K562 (cell line): ENCODE data around the gene XIRP1. TPM values are rescaled to one million over a fixed set of nuclear protein-coding genes. Genes with fewer than 3 reads are reported as not detected.

ENCODE experiments used
- ARID1B ChIP-seq: fragments of 450-650 bp; IDR thresholded peaks from 2 replicates; pipeline ENCODE4 v1.6.1; 2016; ENCODE audit warnings: antibody characterized with exemption, mild to moderate bottlenecking, inconsistent platforms
- CAMTA2 ChIP-seq: fragments of 250-450 bp; sonication (Bioruptor Pico); conservative IDR thresholded peaks from 2 replicates; pipeline ENCODE4 v1.5.1; 2022
- CBFA2T3 ChIP-seq: fragments of 450-650 bp; IDR thresholded peaks from 2 replicates; pipeline ENCODE4 v1.6.1; 2017
- CBX2 ChIP-seq: fragments of 200-600 bp; sonication (generic); IDR thresholded peaks from one replicate; pipeline ENCODE4 v1.6.1; 2012; ENCODE audit warnings: mild to moderate bottlenecking, low read length, inconsistent platforms; ENCODE audit not compliant: insufficient read depth, poor library complexity, severe bottlenecking
- EP400 ChIP-seq: fragments of 450-650 bp; IDR thresholded peaks from 2 replicates; pipeline ENCODE4 v1.6.1; 2017; ENCODE audit warnings: antibody characterized with exemption, mild to moderate bottlenecking, moderate library complexity
- FOS ChIP-seq: IDR thresholded peaks from 3 replicates; pipeline ENCODE4 v1.6.1; 2011; ENCODE audit not compliant: insufficient read length; ENCODE audit errors: extremely low read depth
- FOXJ2 ChIP-seq: fragments of 200-800 bp; sonication (Bioruptor generic); IDR thresholded peaks from 2 replicates; pipeline ENCODE4 v1.6.1; 2016; ENCODE audit warnings: missing genetic modification characterization, missing compliant biosample characterization
- HCFC1 ChIP-seq: IDR thresholded peaks from 2 replicates; pipeline ENCODE4 v1.6.1; 2012; ENCODE audit warnings: low read depth, low read length, improper control_type of control experiment
- ILF3 ChIP-seq: fragments of 450-650 bp; IDR thresholded peaks from 2 replicates; pipeline ENCODE4 v1.6.1; 2018; ENCODE audit warnings: antibody characterized with exemption, mild to moderate bottlenecking, moderate library complexity, borderline replicate concordance
- MYNN ChIP-seq, 2 experiments: sonication (generic); formaldehyde crosslinking in 1 of 2; IDR thresholded peaks; 2 replicates each; pipeline versions ENCODE4 v1.5.0 to v1.6.1; 2016 to 2020; ENCODE audit warnings: antibody characterized with exemption in 1 of 2, missing genetic modification reagents in 1 of 2
- PCBP2 ChIP-seq: fragments of 200-400 bp; formaldehyde crosslinking; IDR thresholded peaks from 2 replicates; pipeline ENCODE4 v1.6.1; 2018; ENCODE audit warnings: low read length, low read depth, mild to moderate bottlenecking, moderate library complexity; ENCODE audit not compliant: poor library complexity, severe bottlenecking
- PPARD ChIP-seq: fragments of 250-450 bp; sonication (Bioruptor Pico); IDR thresholded peaks from 2 replicates; pipeline ENCODE4 v1.8.0; 2022; ENCODE audit warnings: inconsistent platforms, mild to moderate bottlenecking, moderate library complexity
- RFX1 ChIP-seq: fragments of 450-650 bp; IDR thresholded peaks from 2 replicates; pipeline ENCODE4 v1.6.1; 2016; ENCODE audit warnings: mild to moderate bottlenecking, moderate library complexity
- TAF7 ChIP-seq: fragments of 450-650 bp; IDR thresholded peaks from 2 replicates; pipeline ENCODE4 v1.6.1; 2016; ENCODE audit warnings: missing genetic modification characterization, missing compliant biosample characterization
- TEAD2 ChIP-seq: fragments of 450-650 bp; IDR thresholded peaks from 2 replicates; pipeline ENCODE4 v1.6.1; 2016; ENCODE audit warnings: missing genetic modification characterization, control low read depth, missing compliant biosample characterization
- THRAP3 ChIP-seq: fragments of 450-650 bp; IDR thresholded peaks from 2 replicates; pipeline ENCODE4 v1.6.1; 2016; ENCODE audit warnings: mild to moderate bottlenecking, inconsistent platforms, borderline replicate concordance
- XRCC5 ChIP-seq: fragments of 200-400 bp; formaldehyde crosslinking; IDR thresholded peaks from 2 replicates; pipeline ENCODE4 v1.6.1; 2017; ENCODE audit warnings: low read depth, mild to moderate bottlenecking, low read length
- ZNF121 ChIP-seq: sonication (generic); formaldehyde crosslinking; conservative IDR thresholded peaks from 2 replicates; pipeline ENCODE4 v1.8.0; 2022; ENCODE audit warnings: missing genetic modification reagents
- ZNF408 ChIP-seq: fragments of 250-450 bp; sonication (Bioruptor Pico); IDR thresholded peaks from 2 replicates; pipeline ENCODE4 v1.4.0; 2020; ENCODE audit warnings: low read depth, mild to moderate bottlenecking, moderate library complexity
- polyA plus RNA-seq, 8 experiments: library from polyadenylated mRNA; depleted of rRNA in 4 of 8; stranded (reverse) in 5 of 8; unstranded in 3 of 8; fragments of >200 nt; fragmentation: Nextera tagmentation in 2 of 8; fragmentation: Illumina TruSeq in 1 of 8; extraction: Ambion mirVana in 2 of 8; extraction: Trizol in 1 of 8; gene quantifications; 2 replicates each; pipeline versions ENCODE4 v1.2.1 to v1.2.3, GENCODE V29; 2011 to 2014; ENCODE audit warnings: inconsistent platforms in 1 of 8, missing spikeins in 1 of 8
- total RNA-seq, 7 experiments: library from RNA; depleted of rRNA in 6 of 7; stranded (reverse); fragments of >200 nt in 6 of 7; fragmentation: Illumina TruSeq in 2 of 7; extraction: Trizol in 2 of 7; gene quantifications; 2 replicates each; pipeline versions ENCODE4 v1.2.1 to v1.2.3, GENCODE V29; 2011 to 2021; ENCODE audit warnings: low replicate concordance in 1 of 7
- TF ChIP-seq, protein P1 (sequence below), 2 experiments: fragments of 450-650 bp in 1 of 2; sonication (generic) in 1 of 2; formaldehyde crosslinking in 1 of 2; IDR thresholded peaks in 1 of 2; conservative IDR thresholded peaks in 1 of 2; 2 replicates each; pipeline versions ENCODE4 v1.6.1 to v1.8.1; 2016 to 2023; ENCODE audit warnings: mild to moderate bottlenecking in 2 of 2, moderate library complexity in 2 of 2, inconsistent platforms in 1 of 2, missing genetic modification reagents in 1 of 2
- TF ChIP-seq, protein P2 (sequence below): fragments of 250-450 bp; sonication (Bioruptor Pico); IDR thresholded peaks from 2 replicates; pipeline ENCODE4 v1.8.0; 2021; ENCODE audit warnings: mild to moderate bottlenecking, moderate library complexity
- TF ChIP-seq, protein P3 (sequence below), 2 experiments: IDR thresholded peaks in 1 of 2; conservative IDR thresholded peaks in 1 of 2; 2 replicates each; pipeline ENCODE4 v1.6.1; 2016; ENCODE audit warnings: low read depth in 2 of 2, mild to moderate bottlenecking in 1 of 2, missing compliant biosample characterization in 1 of 2, missing genetic modification characterization in 1 of 2, moderate library complexity in 1 of 2

The XIRP1 gene
- total and polyA plus RNA-seq, 9 of the 15 experiments (the other 6 are each of a cell fraction or from before 2014, with no cell fraction given): 0.03 to 0.27 (median 0.08) TPM; not detected in 3

DNA sequence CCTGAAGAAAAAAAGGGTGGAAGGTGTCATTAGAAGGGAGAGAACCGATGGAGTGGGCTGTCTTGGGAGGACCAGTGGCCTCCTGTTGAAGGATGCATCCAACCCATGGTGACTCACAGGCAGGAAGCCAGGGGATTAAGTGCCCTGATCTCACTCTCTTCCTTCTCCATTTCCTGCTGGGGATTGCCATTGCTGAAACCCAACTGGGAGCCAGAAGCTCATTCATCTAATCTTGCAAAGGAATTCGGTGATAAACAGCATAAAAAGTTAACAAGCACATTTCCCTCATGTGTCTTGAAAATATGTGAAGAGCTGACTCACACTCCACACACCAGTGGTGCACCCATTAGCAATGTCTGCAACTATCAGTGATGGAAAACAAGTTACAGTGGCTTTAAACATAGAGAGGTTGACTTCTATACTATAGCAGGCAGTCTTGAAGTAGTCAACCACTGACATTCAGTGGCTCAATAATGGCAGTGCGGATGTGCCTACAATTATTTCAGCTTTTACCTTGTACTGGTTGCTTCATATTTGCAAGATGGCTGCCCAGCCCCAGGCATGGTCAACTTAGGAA is 26.2 kb downstream of the XIRP1 start (continued):
- TF ChIP-seq FOS (no peak), THRAP3 (no peak), TAF7 (tag) (no peak), ARID1B (peak; percentile 71), HCFC1 (peak; percentile 10; the same call in 1 of the 2 replicates), TEAD2 (tag) (no peak), CAMTA2 (no peak), ZNF121 (CRISPR knock-in tag) (no peak), ILF3 (no peak), ZNF408 (CRISPR knock-in tag) (no peak), RFX1 (no peak), PPARD (CRISPR knock-in tag) (no peak), MYNN (IDR thresholded peaks at IDR 0.05) (peak; percentile 24; the same call in 1 of the 2 replicates), MYNN (CRISPR knock-in tag; IDR thresholded peaks at IDR 0.05) (no peak), PCBP2 (no peak), CBX2 (no peak), CBFA2T3 (no peak), XRCC5 (no peak), EP400 (0 out of 2 replicates have a peak, but pooled peaks have one; percentile 22), FOXJ2 (tag) (no peak)
- TF ChIP-seq, protein P1, sequence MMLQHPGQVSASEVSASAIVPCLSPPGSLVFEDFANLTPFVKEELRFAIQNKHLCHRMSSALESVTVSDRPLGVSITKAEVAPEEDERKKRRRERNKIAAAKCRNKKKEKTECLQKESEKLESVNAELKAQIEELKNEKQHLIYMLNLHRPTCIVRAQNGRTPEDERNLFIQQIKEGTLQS (IDR thresholded peaks at IDR 0.05): peak; percentile 93
- TF ChIP-seq, protein P1 (CRISPR knock-in tag; conservative IDR thresholded peaks at IDR 0.05): no peak
- TF ChIP-seq, protein P2, sequence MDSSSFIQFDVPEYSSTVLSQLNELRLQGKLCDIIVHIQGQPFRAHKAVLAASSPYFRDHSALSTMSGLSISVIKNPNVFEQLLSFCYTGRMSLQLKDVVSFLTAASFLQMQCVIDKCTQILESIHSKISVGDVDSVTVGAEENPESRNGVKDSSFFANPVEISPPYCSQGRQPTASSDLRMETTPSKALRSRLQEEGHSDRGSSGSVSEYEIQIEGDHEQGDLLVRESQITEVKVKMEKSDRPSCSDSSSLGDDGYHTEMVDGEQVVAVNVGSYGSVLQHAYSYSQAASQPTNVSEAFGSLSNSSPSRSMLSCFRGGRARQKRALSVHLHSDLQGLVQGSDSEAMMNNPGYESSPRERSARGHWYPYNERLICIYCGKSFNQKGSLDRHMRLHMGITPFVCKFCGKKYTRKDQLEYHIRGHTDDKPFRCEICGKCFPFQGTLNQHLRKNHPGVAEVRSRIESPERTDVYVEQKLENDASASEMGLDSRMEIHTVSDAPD: no peak
- TF ChIP-seq, protein P3, sequence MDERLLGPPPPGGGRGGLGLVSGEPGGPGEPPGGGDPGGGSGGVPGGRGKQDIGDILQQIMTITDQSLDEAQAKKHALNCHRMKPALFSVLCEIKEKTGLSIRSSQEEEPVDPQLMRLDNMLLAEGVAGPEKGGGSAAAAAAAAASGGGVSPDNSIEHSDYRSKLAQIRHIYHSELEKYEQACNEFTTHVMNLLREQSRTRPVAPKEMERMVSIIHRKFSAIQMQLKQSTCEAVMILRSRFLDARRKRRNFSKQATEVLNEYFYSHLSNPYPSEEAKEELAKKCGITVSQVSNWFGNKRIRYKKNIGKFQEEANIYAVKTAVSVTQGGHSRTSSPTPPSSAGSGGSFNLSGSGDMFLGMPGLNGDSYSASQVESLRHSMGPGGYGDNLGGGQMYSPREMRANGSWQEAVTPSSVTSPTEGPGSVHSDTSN (CRISPR knock-in tag; IDR thresholded peaks at IDR 0.05; ENCODE audit: low read depth): no peak
- TF ChIP-seq, protein P3 (tag; conservative IDR thresholded peaks at IDR 0.05; ENCODE audit: low read depth): no peak; the same call in 1 of the 2 replicates
